Activated T-cell treated with anti-CD3 and anti-CD28 coated beads for 48 hours (primary cell): Measurements from ENCODE around the gene SOAT1.

Source experiments
- DNase-seq: peaks from one replicate; pipeline ENCODE4 v3.0.0-alpha.2; 2020; ENCODE audit warnings: low read depth

Gene SOAT1

DNA sequence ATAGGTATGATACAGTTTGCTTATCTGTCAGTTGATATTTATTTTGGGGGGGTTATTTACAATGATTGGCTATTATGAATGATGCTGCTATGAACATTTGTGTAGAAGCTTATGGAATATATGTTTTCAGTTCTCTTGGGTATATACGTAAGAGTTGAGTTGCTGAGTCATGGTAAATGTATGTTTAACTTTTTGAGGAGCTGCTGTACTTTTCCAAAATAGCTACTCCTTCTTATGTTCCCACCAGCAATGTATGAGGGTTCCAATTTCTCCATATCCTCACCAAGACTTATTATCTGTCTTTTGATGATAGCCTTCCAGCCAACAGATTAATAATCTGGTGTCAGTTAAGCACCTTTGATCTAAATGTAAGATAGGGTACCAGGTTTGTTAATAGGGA lies 11.9 kb downstream of the SOAT1 start:
- DNase-seq, result no peak

DNA sequence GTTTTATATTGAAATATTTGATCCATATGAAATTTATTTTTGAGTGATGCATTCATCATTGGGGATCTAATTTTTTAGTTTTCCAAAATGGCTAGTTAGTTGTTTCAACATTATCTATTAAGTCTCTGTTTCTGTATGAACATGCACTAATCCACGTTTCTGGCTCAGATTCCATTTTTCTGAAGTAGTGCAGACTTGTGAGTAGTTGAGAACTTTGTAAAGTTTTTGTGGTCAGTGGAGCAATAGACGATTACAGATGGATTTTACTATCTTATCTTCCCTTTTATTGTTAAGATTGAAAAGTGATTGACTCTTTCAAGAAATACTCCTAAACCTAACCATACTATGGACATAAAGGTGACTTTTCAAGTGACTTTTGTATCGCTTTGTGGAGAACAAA lies 16.7 kb downstream of the SOAT1 start:
- no peak for DNase-seq

DNA sequence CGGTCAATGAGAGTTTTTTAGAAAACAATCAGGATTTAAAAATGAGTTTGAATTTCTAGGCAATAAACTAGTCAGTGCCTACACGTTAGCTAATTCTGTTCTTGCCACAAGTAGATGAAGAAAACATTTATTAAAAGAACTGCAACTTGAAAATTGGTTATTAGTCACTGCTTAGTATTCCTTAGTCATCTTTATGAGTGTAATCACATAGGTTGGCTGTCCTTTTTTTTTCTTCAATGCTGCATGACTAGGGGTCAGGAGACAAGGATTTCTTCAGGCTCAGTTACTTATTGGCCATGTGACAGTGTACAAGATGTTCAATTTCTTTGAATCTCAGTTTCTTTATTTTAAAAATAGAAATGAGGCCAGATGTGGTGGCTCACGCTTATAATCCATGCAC lies 17.1 kb downstream of the SOAT1 start:
- no peak for DNase-seq

DNA sequence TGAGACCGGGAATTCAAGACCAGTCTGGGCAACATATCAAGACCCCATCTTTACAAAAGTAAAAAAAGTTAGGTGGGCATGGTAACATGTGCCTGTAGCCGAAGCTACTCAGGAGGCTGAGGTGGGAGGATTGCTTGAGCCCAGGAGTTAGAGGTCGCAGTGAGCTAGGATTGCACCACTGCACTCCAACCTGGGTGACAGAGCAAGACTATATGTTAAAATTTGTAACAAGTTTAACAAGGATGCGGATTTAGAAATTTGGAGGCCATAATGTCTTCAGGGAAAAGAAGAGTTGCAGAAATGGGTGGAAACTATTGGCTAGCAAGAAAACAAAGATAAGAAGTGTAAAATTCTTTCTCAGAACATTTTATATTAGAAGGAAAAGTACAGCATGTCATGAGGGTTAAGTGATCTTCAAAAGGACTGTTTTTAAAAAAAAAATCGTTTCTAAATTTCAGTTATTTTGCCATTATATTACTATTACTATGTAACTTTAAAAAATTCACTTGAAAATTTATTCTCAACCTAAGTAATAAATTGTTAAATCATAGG lies 17.6 kb downstream of the SOAT1 start:
- no peak for DNase-seq

DNA sequence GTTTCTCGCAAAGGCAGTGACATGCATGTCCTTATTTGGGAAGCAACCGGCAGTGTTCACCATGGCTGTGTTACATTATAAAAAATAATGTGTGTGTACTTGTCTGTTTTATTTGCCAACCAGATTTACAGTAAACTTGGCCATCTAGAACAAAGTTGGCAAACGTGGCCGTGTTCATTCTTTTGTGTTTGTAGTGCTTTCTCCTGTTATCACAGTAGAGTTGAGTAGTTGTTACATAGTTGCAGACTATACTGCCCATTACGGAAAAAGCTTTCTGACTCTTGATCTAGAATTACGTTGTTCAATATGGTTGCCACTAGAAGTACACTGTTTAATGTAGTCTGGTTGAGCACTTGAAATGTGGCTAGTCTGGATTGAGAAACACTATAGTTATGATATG lies 19.4 kb downstream of the SOAT1 start:
- no peak for DNase-seq

DNA sequence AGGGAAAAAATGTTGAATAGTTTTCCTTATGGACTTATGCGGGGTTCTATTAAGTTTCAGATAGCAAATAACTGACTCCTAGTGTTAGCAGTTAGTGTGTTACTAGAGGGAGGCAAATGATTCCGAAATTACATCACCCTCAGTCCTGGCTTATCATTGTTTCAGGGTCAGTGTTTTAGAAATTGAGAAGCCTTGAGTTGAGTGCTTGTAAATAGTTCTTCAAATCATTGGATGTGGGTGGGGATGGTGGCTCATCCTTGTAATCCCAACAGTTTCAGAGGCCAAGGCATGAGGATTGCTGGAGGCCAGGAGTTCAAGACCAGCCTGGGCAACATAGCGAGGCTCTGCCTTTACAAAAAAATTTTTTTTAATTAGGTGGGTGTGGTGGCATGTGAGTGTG lies 21.3 kb downstream of the SOAT1 start:
- no peak for DNase-seq

DNA sequence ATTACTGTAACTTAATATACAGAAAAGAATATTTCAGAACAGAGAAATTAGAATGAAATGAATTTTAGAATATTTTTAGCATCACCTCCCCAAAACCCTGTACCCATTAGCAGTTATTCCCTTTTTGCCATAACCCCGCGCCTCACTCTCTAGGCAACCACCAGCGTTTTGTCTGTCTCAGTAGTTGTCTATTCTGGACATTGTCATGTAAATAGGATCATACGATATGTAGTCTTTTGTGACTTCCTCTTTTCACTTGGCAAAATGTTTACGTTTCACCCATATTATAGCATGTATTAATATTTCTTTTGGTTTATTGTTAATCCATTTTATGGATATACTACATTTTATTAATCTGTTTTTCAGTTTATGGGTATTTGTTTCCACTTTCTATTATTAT lies 24.9 kb downstream of the SOAT1 start:
- no peak for DNase-seq

DNA sequence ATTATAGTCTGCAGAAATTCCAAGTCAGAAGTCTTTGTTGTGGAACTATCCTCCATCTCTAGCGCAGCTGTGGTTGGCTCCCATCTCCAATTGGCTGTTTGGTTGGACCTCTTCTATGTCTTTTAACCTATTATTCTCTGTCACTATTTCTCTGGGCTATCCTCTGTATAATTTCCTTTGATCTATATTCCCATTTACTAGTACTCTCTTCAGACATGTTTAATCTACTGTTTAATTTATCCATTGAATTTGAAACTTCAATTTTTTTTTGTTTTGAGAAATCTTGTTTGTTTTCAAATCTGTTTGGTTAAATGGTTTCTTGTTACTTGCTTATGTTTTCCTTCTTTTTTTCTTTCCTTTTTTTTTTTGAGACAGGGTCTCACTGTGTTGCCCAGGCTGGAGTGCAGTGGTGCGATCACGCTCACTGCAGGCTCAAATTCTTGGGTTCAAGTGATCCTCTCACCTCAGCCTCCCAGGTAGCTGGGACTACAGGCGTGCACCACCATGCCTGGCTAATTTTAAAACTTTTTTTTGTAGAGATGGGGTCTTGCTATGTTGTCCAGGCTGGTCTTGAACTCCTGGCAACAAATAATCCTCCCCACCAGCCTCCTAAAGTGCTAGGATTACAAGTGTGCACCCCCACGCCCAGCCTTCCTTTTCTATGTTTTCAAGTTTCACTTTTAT lies 28.1 kb downstream of the SOAT1 start:
- no peak for DNase-seq

DNA sequence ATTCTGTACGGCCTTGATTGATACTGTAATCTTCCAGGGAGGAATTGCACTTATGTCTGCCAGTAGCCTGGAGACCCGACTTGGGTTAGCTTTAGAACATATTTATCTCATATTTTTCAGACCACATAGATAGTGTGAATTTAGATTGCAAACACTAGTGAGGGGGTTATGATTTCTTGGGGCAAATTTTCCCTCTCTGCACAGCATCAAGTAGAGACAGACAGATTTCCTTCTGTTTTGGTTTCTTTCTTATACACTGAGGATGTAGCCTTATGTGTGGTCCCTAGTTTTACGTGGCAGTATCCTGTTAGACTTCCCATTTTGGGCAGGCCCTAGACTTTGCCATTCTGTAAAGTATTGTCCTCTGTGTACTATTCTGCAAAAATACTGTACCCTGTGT lies 29.0 kb downstream of the SOAT1 start:
- no peak for DNase-seq

DNA sequence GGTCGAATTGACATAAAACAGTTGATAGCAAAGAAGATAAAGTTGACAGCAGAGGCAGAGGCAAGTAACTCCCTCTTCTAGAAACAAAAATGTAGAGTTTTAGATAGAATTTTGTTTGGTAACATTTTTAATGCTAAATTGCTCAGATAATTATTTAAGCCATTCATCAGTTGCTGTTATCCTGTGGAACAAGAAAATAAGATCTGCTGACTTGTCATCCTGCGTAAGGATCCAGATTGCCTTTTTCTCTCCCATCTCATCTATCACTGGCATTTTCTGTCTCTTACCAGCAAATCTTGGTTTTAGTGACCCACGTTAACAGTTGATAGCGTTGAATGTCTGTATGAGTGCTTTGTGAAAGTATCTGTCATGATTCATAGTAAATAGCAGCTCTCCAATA lies 29.8 kb downstream of the SOAT1 start:
- no peak for DNase-seq

DNA sequence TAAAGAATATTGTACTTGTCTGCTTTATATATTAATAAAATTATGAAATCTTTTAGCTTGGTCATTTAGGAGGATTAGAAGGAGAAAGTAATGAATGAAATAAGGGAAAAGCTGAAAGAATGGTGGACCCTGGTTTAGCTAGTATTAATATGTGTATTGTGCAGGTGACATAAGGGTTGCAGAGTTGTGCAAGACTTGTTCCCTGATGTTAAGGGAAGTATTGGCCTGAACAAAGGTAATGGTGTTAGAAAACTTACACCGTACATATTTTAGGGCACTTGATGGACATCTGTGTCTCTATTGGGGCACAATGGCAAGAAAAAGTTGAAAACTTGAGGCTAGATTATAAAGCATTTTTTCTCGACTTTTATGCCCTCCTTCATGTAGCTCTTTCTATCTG lies 32.2 kb downstream of the SOAT1 start:
- DNase-seq, result no peak

DNA sequence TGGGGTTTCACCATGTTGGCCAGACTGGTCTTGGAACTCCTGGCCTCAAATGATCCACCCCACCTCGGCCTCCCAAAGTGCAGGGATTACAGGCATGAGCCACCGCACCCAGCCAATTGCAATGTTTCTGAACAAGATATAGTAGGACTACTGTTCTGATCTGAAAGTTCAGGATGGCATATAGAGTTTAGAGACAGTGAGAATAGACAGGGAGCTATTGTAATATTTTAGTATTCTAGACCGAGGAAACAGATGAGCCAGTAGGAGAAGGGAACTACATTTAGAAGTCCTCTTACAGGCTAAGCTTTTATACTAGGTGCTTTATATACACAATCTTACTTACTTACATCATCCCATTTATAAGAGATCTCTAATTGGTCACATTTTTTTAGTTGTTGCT lies 33.1 kb downstream of the SOAT1 start:
- DNase-seq, result no peak

DNA sequence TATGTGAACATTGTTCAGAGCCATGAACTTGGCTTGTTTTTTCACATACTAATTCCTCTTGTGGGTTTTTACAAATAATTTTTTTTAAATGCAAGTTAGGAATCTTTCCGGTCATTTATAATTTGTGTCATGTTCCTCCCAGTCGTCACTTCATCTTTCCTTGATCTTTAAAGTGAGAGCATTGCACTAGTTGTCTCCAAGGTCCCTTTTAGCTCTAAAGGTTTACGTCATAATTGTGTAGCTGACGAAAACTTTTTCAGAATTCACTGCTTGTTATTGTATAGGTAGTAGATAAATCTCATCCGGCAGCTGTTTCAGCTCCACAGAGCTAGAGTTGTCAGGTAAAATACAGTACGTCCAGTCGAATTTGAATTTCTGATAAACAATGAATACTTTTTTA lies 33.6 kb downstream of the SOAT1 start:
- DNase-seq, result no peak

DNA sequence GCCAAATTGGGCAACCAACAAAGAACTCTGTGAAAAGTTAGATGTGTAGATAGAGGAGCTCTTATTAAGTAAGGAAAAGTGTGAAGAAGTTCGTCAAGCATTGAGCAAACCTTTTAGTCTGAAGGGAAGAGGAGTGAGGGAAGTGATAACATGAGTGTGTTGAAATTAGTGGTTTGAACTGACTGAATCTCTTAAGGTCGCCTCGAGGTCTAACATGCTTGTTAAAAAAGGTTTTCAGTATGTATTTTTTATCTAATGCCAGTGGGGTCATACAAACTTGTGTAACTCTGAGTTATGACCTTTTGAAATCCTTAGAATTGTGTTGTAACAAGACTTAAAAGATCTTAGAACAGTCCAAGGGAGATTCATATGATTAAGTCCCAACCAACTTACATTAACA lies 34.1 kb downstream of the SOAT1 start:
- DNase-seq, result no peak

DNA sequence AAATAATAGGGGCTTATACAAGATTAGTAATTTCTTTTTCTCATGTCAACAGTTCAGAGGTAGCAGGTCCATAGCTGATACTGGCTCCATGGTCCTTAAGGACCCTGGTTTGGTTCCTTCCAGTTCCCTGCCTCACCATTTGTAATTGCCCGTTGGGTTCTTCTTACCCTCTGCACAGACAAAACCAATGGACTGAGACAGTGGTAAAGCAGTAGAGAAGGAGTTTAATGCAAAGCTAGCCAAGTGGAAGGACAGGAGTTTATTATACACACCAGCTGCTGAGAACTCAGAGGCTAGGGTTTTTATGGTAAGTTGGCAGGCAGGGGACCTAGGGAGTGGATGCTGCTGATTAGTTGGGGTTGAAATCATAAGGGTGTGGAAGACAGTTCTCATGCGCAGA lies 36.3 kb downstream of the SOAT1 start:
- no peak for DNase-seq

DNA sequence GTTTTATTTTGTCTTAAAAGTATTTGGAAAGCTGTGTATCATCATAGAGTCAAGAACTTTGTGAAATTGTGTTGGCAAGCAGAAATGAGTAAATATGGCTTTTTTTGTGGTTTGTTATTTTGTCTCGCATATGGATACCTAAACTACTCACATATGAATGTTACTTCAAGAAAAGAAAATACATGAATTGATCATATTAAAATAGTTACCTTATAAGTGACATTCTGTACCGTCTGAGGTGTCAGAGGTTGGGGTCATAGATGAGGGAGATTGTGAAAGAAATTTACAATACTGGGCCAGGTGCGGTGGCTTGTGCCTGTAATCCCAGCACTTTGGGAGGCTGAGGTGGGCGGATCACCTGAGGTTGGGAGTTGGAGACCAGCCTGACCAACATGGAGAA lies 40.8 kb downstream of the SOAT1 start:
- DNase-seq, result no peak

DNA sequence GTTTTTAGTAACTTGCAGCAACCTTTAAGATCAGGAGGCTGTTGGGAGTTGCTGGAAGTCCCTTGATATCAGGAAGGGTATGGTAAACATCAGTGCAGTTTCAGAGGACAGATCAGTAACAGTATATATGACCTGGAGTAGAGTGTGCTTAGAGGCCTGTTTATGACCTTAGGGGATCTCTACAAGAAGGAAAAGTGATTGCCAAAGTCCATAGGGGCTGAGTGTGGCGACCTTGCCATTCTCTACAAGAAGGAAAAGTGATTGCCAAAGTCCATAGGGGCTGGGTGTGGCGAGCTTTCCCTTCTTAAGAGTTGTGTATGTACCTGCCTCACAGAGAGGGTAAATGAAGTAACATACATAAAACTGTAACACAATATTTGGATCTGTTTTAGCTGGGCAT lies 43.7 kb downstream of the SOAT1 start:
- DNase-seq, result no peak

DNA sequence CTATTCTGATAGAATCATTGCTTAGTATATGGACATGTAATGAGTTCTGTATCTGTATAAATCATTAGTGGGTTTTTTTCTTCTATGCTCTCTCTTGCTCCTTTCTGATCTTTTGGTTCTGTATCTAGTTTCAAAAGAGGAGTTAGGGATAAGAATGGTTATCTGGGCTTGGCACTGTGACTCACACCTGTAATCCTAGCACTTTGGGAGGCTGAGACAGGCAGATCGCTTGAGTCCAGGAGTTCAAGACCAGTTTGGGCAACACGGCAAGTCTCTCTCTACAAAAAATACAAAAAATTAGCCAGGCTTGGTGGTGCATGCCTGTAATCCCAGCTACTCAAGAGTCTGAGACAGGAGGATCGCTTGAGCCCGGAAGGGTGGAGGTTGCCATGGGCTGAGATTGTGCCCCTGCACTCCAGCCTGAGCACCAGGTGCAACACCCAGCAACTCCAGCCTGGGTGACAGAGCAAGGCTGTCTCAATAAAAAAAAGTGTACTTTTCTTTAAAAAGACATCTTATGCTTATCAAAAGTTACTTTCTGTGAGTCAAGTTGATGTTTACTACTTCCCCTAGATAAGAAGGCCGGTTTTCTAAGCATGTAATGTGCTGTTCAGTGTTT lies 44.5 kb downstream of the SOAT1 start:
- DNase-seq, result no peak

DNA sequence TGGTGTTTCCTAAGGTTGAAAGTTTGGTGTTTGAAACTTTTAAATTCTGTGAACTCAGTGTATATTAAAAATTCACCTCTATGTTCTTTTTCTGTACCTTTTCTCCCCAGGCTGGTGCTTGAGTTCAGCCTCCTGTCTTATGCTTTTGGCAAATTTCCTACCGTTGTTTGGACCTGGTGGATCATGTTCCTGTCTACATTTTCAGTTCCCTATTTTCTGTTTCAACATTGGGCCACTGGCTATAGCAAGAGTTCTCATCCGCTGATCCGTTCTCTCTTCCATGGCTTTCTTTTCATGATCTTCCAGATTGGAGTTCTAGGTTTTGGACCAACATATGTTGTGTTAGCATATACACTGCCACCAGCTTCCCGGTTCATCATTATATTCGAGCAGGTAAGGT lies 47.3 kb downstream of the SOAT1 start:
- DNase-seq, result no peak

DNA sequence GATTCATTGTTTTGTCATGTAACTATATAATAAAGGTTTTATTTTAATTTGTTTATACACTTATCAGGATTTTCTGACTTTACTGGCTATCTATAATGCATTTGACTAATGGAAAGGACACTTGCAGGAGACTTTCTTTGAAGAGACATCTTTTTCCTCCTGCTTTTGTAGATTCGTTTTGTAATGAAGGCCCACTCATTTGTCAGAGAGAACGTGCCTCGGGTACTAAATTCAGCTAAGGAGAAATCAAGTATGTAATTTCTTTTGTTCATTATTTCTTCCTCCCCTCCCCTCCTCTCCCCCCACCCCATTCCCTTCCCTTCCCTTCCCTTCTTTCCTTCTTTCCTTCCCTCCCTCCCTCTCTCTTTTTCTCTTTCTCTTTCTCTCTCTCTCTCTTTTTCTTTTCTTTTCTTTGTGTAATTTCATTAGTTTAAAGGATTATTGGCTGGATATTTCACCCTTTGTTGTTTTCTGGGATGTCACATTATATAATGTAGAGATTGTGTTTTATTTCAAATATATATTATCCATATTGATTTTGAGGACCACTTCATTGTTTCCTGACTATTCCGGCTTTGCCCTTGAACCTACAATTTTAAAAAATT lies 48.4 kb downstream of the SOAT1 start:
- DNase-seq, result no peak

DNA sequence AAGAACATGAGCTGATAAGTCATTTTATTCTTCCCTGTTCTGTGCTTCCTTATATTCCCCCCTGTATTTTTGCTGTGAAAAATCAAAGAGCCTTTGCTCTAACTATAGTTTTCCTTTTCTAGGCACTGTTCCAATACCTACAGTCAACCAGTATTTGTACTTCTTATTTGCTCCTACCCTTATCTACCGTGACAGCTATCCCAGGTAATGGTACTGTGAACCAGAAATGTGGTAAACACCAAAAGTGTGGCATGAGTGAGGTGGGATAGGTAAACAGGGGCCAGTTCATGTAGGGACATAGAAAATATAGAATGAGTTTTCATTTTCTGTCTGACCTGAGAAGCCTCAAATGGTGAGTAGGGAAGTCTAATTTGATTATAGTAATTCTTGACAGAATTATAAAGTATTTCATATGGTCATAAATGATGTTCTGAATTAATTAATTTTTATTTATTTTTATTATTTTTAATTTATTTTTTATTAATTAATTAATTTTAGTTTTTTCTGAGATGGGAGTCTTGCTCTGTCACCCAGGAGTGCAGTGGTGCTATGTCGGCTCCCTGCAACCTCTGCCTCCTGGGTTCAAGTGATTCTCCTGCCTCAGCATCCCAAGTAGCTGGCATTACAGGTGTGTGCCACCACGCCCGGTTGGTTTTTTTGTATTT lies 49.3 kb downstream of the SOAT1 start:
- no peak for DNase-seq

DNA sequence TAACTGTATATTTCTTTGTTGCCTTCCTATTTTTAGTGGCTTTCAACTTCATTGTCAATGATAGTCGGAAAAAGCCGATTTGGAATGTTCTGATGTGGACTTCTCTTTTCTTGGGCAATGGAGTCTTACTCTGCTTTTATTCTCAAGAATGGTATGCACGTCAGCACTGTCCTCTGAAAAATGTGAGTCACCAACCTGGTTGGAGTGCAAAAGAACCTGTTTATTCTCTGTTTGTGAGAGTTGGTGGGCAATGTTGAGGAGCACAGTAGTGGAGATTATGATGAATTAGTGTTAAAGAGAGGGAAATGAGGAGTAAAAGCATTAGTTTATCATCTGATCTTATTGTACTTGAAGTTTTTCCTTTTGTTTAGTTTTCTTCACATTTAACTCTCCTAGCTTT lies 57.7 kb downstream of the SOAT1 start:
- DNase-seq, result no peak

DNA sequence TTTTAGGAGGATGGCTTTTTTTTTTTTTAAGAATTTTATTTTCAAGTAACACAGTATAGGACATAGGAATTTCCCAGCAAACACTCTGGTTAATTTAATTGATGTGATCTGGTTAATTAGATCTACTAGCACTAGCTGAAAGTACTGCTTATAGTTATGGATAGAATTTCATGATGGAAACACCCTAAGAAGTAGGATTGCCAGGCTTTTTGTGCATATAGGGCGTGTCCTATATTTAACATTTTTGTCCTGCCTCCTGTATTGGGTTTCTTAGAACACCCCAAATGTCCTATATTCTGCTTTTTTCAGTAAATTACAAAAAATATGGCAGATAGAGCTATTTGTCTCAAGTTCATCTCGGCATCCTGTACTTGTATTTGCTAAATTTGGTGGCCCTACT lies 58.6 kb downstream of the SOAT1 start:
- DNase-seq, result no peak
